Natural killer cell (primary cell): ENCODE data around the gene AKR1B15. TPM values are rescaled to one million over a fixed set of nuclear protein-coding genes. Genes with fewer than 3 reads are reported as not detected.
A peak's percentile ranks its signal among the peaks of the same experiment; 100 is the strongest.

ENCODE experiments used
- ATAC-seq, 3 donors: fragments of 150-1000 bp in 2 of 3; fragments of 200-7000 bp in 1 of 3; cut with Tn5 transposase; 1 replicate in 1 of 3; 2 replicates in 2 of 3; pipeline ENCODE4 v1.10.0; 2021; ENCODE audit warnings: mild to moderate bottlenecking in 2 of 3, moderate library complexity in 2 of 3
- DNase-seq, 2 donors: peaks; one replicate each; pipeline versions ENCODE4 v3.0.0 to v3.0.0-alpha.2; 2013 to 2021; ENCODE audit warnings: mixed read lengths in 1 of 2
- H3K27ac ChIP-seq: one replicate; pipeline ENCODE4 v1.5.1; 2013; ENCODE audit warnings: mild to moderate bottlenecking, low read length
- H3K27me3 ChIP-seq: one replicate; pipeline ENCODE4 v1.6.1; 2013; ENCODE audit warnings: low read length; ENCODE audit not compliant: control insufficient read depth, insufficient read depth
- H3K36me3 ChIP-seq: one replicate; pipeline ENCODE4 v1.6.1; 2013; ENCODE audit warnings: low read length; ENCODE audit not compliant: control insufficient read depth, insufficient read depth
- H3K4me1 ChIP-seq: one replicate; pipeline ENCODE4 v1.6.1; 2013; ENCODE audit warnings: low read length; ENCODE audit not compliant: control insufficient read depth, insufficient read depth
- H3K4me3 ChIP-seq: one replicate; pipeline ENCODE4 v1.5.1; 2013; ENCODE audit warnings: low read length
- H3K9me3 ChIP-seq: one replicate; pipeline ENCODE4 v1.6.1; 2013; ENCODE audit warnings: low read length; ENCODE audit not compliant: control insufficient read depth, insufficient read depth
- H3K27ac Mint-ChIP-seq, 2 donors: one replicate each; pipeline ENCODE4 v1.8.0; 2022; ENCODE audit warnings: mild to moderate bottlenecking in 2 of 2, mixed read lengths in 2 of 2, moderate library complexity in 1 of 2
- H3K27me3 Mint-ChIP-seq, 2 donors: one replicate each; pipeline ENCODE4 v1.8.0; 2022; ENCODE audit warnings: low read depth in 2 of 2, mixed read lengths in 2 of 2
- H3K36me3 Mint-ChIP-seq: one replicate; pipeline ENCODE4 v1.8.0; 2022; ENCODE audit warnings: mixed read lengths
- H3K4me1 Mint-ChIP-seq, 2 donors: one replicate each; pipeline ENCODE4 v1.8.0; 2022; ENCODE audit warnings: mixed read lengths in 2 of 2
- H3K4me3 Mint-ChIP-seq: one replicate; pipeline ENCODE4 v1.8.0; 2022; ENCODE audit warnings: mild to moderate bottlenecking, moderate library complexity, mixed read lengths
- H3K9me3 Mint-ChIP-seq, 2 donors: one replicate each; pipeline ENCODE4 v1.8.0; 2022; ENCODE audit warnings: mixed read lengths in 2 of 2
- WGBS: methylation state at CpG from one replicate; pipeline ENCODE4 v1.1.7; 2013; ENCODE audit warnings: missing lambda C conversion rate; ENCODE audit not compliant: insufficient coverage; 5-methylcytosine and 5-hydroxymethylcytosine counted together
- intact Hi-C: fragments of 100-400 bp; cut with micrococcal nuclease; formaldehyde crosslinking; loops from one replicate; pipeline ENCODE4 v1.14.2; 2022
- total RNA-seq, 4 donors: library from RNA; stranded (reverse); fragments of 120-200 nt in 1 of 4; gene quantifications; one replicate each; pipeline versions ENCODE4 v1.2.3 to v1.2.4, GENCODE V29; 2013 to 2022
- TF ChIP-seq, protein P1 (sequence below): fragments of 200-600 bp; IDR thresholded peaks from one replicate; pipeline ENCODE4 v1.8.0; 2022; ENCODE audit warnings: antibody characterized with exemption

The AKR1B15 gene
- total RNA-seq, 3 donors from 2014 or later (not counting 1 experiment from before 2014, with no cell fraction given): not detected

DNA sequence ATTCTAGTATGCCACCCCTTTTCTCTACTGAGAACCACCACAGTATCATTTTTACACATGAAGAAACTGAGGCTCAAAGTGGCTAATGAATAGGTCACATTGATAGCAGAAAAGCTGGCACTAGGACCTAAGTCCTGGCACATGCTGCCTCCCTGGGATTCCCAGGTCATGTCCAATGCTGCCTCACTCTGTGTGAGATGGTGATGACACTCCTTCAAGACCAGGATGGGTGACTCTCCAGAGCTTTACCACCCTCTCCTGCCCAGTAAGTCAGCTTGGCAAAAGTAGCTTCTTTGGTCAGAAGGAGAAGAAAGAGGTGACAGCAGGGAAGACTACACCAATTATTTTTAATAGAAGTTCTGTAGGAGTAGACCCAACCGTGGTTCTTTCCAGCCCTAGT lies 34.8 kb upstream of the AKR1B15 start:
- Histone ChIP-seq H3K36me3 (no peaks in the 10 kb centered on the region), H3K27me3 (no peaks in the 10 kb centered on the region), H3K27ac (no peak overlapping the region), H3K4me1 (no peaks in the 10 kb centered on the region), H3K4me3 (no peak overlapping the region), H3K9me3 (no peaks in the 10 kb centered on the region)
- 45% methylated on average over 1 of the region's 1 CpG for WGBS
- Mint-ChIP-seq H3K4me3 (no peak overlapping the region), H3K36me3 (no peaks in the 10 kb centered on the region), H3K27ac (no peak overlapping the region), H3K9me3 (no peaks in the 10 kb centered on the region), H3K27me3 (peaks cover 12 to 13% of the 10 kb centered on the region in 2 donors), H3K4me1 (peaks cover 0 to 5% of the 10 kb centered on the region in 2 donors)
- intact Hi-C loops: loop anchor here (1.0 kb wide), 2 partner anchors 82 to 92 kb away; no protein-coding TSS in a partner anchor
- ATAC-seq (no peak), DNase-seq (no peak)
- TF ChIP-seq, protein P1, sequence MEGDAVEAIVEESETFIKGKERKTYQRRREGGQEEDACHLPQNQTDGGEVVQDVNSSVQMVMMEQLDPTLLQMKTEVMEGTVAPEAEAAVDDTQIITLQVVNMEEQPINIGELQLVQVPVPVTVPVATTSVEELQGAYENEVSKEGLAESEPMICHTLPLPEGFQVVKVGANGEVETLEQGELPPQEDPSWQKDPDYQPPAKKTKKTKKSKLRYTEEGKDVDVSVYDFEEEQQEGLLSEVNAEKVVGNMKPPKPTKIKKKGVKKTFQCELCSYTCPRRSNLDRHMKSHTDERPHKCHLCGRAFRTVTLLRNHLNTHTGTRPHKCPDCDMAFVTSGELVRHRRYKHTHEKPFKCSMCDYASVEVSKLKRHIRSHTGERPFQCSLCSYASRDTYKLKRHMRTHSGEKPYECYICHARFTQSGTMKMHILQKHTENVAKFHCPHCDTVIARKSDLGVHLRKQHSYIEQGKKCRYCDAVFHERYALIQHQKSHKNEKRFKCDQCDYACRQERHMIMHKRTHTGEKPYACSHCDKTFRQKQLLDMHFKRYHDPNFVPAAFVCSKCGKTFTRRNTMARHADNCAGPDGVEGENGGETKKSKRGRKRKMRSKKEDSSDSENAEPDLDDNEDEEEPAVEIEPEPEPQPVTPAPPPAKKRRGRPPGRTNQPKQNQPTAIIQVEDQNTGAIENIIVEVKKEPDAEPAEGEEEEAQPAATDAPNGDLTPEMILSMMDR: no peak

- Histone ChIP-seq H3K27ac (no peak overlapping the region), H3K4me1 (no peaks in the 10 kb centered on the region), H3K27me3 (no peaks in the 10 kb centered on the region), H3K4me3 (no peak overlapping the region), H3K36me3 (no peaks in the 10 kb centered on the region), H3K9me3 (no peaks in the 10 kb centered on the region)
- peaks cover 0 to 5% of the 10 kb centered on the region in 2 donors for H3K4me1 Mint-ChIP-seq
- no peaks in the 10 kb centered on the region for H3K36me3 Mint-ChIP-seq
- H3K9me3 Mint-ChIP-seq: no peaks in the 10 kb centered on the region
- ATAC-seq: peak; percentile 67 to 87 (median 77)
- intact Hi-C loops: loop anchor here (1.0 kb wide), 2 partner anchors 82 to 92 kb away; no protein-coding TSS in a partner anchor
- 5% methylated on average over 2 of the region's 4 CpGs for WGBS
- peaks cover 12 to 13% of the 10 kb centered on the region in 2 donors for H3K27me3 Mint-ChIP-seq
- no peak overlapping the region for H3K4me3 Mint-ChIP-seq
- peak in 1 of 2 donors; percentile 81 for DNase-seq
- no peak overlapping the region for H3K27ac Mint-ChIP-seq
- TF ChIP-seq, protein P1: peak; percentile 92
Measured at GRCh38 chr7:134514663-134515062, 34.2 kb upstream of the AKR1B15 start.

DNA sequence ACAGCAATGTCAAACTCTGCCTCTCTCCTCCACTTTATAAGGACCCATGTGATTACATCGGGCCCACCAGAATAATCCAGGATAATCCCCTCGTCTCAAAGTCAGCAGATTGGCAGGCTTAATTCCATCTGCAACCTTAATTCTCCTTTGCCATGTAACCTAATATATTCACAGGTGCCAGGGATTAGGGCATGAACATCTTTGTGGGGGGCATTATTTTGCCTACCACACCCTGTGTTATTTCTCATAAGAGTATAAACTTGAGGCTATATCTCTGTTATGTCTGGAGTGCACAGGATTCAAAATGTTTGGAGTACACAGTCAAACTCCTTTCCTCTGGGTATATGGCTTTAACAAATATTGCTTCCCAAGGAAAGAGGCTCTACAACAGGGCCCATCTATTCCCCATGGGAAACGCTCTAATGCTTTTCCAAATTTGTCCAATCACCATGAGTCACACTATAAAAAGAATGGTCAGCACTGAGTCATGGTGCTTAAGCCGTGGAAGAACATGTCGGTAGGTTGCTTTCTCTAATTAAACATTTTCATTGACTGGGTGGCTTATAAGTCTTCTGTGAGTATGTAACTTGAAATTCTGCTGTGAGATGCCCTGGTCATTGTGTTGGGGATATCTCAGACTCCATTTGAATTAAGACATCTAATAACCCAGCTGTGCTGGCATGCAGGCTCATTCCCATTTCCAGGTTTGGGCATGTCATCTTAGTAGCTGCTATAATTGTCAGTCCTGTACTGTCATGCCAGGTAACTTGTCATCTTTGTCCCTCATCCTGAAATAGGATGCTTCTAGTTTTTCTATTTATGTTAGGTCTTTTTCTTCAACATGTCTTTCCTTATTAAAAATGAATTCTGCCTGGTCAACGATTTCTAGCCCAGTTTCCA lies 33.1 kb upstream of the AKR1B15 start:
- Mint-ChIP-seq H3K4me1 (peaks cover 0 to 5% of the 10 kb centered on the region in 2 donors), H3K36me3 (no peaks in the 10 kb centered on the region), H3K4me3 (no peak overlapping the region), H3K27ac (no peak overlapping the region), H3K9me3 (no peaks in the 10 kb centered on the region), H3K27me3 (peaks cover 9 to 13% of the 10 kb centered on the region in 2 donors)
- intact Hi-C loops: no loop called here
- Histone ChIP-seq H3K27me3 (no peaks in the 10 kb centered on the region), H3K9me3 (no peaks in the 10 kb centered on the region), H3K27ac (no peak overlapping the region), H3K36me3 (no peaks in the 10 kb centered on the region), H3K4me1 (no peaks in the 10 kb centered on the region), H3K4me3 (no peak overlapping the region)
- no peak for DNase-seq
- no peak for ATAC-seq
- TF ChIP-seq, protein P1: no peak
- WGBS: 76% methylated on average over 5 of the region's 6 CpGs
